Measurements from ENCODE around the gene SRPK2.

Gene SRPK2

DNA sequence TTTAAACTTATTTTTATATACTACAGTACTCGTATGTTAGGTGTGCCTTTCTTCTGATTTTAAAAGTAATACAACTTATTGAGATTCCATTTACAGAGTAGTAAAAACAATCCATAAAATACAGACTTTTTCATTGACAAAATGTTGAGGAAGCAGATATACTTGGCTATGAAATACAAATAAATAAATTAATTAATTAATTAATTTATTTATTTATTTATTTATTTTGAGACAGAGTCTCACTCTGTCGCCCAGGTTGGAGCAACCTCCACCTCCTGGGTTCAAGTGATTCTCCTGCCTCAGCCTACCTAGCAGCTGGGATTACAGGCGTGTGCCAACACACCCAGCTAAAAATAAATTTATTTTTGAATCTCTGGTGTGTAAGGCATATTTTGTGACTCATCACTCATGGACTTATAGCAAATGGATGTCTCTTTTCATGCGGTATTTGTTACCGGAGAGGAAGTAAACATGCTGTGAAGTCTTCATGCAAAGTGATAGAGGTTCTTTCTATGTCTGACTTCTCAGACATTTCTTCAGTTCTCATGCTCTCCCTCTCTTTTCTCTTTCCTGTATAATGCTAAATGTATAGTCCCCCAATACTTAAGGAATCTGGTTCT is 20.2 kb upstream of the SRPK2 start:
- TF ChIP-seq, protein P1, sequence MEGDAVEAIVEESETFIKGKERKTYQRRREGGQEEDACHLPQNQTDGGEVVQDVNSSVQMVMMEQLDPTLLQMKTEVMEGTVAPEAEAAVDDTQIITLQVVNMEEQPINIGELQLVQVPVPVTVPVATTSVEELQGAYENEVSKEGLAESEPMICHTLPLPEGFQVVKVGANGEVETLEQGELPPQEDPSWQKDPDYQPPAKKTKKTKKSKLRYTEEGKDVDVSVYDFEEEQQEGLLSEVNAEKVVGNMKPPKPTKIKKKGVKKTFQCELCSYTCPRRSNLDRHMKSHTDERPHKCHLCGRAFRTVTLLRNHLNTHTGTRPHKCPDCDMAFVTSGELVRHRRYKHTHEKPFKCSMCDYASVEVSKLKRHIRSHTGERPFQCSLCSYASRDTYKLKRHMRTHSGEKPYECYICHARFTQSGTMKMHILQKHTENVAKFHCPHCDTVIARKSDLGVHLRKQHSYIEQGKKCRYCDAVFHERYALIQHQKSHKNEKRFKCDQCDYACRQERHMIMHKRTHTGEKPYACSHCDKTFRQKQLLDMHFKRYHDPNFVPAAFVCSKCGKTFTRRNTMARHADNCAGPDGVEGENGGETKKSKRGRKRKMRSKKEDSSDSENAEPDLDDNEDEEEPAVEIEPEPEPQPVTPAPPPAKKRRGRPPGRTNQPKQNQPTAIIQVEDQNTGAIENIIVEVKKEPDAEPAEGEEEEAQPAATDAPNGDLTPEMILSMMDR (IDR thresholded peaks at IDR 0.05; ENCODE audit: low read depth, low read length): no peak
- no peak for DNase-seq (ENCODE audit: extremely low read depth, low read depth)

DNA sequence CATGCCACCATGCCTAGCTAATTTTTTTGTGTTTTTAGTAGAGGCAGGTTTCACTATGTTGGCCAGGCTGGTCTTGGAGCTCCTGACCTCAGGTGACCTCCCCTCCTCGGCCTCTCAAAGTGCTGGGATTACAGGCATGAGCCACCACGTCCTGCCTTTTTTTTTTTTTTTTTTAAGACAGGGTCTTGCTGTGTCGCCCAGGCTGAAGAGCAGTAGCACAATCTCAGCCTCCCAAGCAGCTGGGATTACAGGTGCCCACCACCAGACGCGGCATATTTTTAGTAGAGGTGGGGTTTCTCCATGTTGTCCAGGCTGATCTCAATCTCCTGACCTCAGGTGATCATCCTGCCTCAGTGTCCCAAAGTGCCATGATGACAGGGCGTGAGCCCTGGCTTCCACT is 14.4 kb upstream of the SRPK2 start:
- no peak for DNase-seq (ENCODE audit: extremely low read depth, low read depth)
- TF ChIP-seq, protein P1 (IDR thresholded peaks at IDR 0.05; ENCODE audit: low read depth, low read length): no peak

GRCh38 chr7:105402221-105403095 is 13.7 kb upstream of the SRPK2 start:
- no peak for DNase-seq (ENCODE audit: extremely low read depth, low read depth)
- TF ChIP-seq, protein P1 (IDR thresholded peaks at IDR 0.05; ENCODE audit: low read depth, low read length): no peak

GRCh38 chr7:105399043-105399725 is 10.5 kb upstream of the SRPK2 start:
- peak; percentile 2 for DNase-seq (ENCODE audit: extremely low read depth, low read depth)
- TF ChIP-seq, protein P1 (IDR thresholded peaks at IDR 0.05; ENCODE audit: low read depth, low read length): peak; percentile 36

- DNase-seq (ENCODE audit: extremely low read depth, low read depth): no peak
- TF ChIP-seq, protein P1 (IDR thresholded peaks at IDR 0.05; ENCODE audit: low read depth, low read length): no peak
Measured at GRCh38 chr7:105396566-105396965, 7.8 kb upstream of the SRPK2 start.

DNA sequence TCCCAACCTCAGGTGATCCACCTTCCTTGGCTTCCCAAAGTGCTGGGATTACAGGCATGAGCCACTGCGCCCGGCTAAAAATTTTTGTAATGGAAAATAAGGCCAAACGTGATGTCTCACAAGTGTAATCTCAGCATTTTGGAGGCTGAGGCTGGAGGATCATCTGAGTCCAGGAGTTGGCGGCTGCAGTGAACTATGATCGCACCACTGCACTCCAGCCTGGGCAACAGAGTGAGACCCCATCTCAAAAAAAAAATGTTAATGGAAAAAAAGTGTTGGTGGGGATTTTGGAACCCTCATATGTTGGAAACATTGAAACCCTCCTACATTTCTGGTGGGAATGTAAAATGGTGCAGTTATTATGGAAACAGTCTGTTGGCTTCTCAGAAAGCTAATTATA is 2.7 kb upstream of the SRPK2 start:
- TF ChIP-seq, protein P1 (IDR thresholded peaks at IDR 0.05; ENCODE audit: low read depth, low read length): no peak
- no peak for DNase-seq (ENCODE audit: extremely low read depth, low read depth)

GRCh38 chr7:105389889-105390288 is 1.2 kb upstream of the SRPK2 start:
- no peak for DNase-seq (ENCODE audit: extremely low read depth, low read depth)
- TF ChIP-seq, protein P1 (IDR thresholded peaks at IDR 0.05; ENCODE audit: low read depth, low read length): no peak

Measured in AG09319 (cell line).